Brain microvascular endothelial cell (primary cell): ENCODE measurements around the gene CD109.
A peak's percentile ranks its signal among the peaks of the same experiment; 100 is the strongest.

Source experiments
- DNase-seq: peaks from one replicate; pipeline ENCODE4 v3.0.0-alpha.2; 2020
- H3K27ac ChIP-seq: fragments of 250-450 bp; sonication (Bioruptor Pico); 2 replicates; pipeline ENCODE4 v1.5.1; 2020; ENCODE audit warnings: mild to moderate bottlenecking, moderate library complexity
- H3K27me3 ChIP-seq: fragments of 250-450 bp; sonication (Bioruptor Pico); replicated peaks from 2 replicates; pipeline ENCODE4 v1.5.1; 2020; ENCODE audit warnings: mild to moderate bottlenecking
- H3K36me3 ChIP-seq: fragments of 250-450 bp; sonication (Bioruptor Pico); replicated peaks from 2 replicates; pipeline ENCODE4 v1.5.1; 2020; ENCODE audit warnings: mild to moderate bottlenecking
- H3K4me3 ChIP-seq: 2 replicates; pipeline ENCODE4 v1.5.1; 2011; ENCODE audit warnings: low read depth, mild to moderate bottlenecking, control low read depth, low read length, moderate library complexity
- in situ Hi-C: cut with HindIII; loops from 2 replicates; pipeline ENCODE4 v1.10.0; 2017; ENCODE audit warnings: low sequenced_read_pairs, low pct_ligation_motif_present
- TF ChIP-seq, protein P1 (sequence below): IDR thresholded peaks from 2 replicates; pipeline ENCODE4 v1.5.1; 2011; ENCODE audit warnings: low read depth, mild to moderate bottlenecking, moderate library complexity, low read length, control low read depth, inconsistent platforms; ENCODE audit errors: missing control alignments

Gene CD109

DNA sequence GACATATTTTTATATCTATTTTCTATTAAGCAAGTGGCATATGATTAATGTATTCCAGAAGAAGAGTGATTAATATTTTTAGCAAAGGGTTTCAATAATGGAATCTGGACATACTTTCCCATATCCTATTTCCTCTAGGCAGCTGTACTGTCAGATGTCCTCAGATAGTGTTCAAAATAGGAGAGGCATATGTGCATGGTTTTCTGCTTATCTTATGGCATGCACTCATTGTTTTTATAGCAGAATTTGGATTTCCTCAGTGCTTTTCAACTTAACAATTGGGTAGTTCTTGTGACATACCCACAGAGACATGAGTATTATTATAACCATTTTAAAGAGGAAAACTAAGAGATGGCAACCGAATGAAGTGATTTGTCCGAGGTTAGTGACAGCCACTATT lies 29.6 kb upstream of the CD109 start:
- in situ Hi-C loops: no loop called here

DNA sequence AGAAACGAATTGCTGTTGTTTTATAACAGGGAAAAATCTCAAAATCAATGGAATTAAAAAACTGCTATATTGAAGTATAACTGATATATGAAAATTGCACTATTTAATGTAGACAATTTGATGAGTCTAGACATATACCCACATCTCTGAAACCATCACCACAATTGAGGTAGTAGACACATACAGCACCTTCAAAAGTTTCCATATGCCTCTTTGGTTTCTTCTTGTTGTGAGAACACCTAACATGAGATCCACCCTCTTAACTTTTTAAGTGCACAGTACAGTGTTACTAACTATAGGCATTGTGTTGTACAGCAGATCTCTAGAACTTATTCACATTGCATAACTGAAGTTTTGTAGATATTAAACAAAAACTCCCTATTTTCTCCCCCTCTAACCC lies 28.2 kb upstream of the CD109 start:
- in situ Hi-C loops: no loop called here
- no peak for DNase-seq
- no peak overlapping the region for H3K27ac ChIP-seq
- TF ChIP-seq, protein P1, sequence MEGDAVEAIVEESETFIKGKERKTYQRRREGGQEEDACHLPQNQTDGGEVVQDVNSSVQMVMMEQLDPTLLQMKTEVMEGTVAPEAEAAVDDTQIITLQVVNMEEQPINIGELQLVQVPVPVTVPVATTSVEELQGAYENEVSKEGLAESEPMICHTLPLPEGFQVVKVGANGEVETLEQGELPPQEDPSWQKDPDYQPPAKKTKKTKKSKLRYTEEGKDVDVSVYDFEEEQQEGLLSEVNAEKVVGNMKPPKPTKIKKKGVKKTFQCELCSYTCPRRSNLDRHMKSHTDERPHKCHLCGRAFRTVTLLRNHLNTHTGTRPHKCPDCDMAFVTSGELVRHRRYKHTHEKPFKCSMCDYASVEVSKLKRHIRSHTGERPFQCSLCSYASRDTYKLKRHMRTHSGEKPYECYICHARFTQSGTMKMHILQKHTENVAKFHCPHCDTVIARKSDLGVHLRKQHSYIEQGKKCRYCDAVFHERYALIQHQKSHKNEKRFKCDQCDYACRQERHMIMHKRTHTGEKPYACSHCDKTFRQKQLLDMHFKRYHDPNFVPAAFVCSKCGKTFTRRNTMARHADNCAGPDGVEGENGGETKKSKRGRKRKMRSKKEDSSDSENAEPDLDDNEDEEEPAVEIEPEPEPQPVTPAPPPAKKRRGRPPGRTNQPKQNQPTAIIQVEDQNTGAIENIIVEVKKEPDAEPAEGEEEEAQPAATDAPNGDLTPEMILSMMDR: no peak
- H3K4me3 ChIP-seq: no peak overlapping the region
- H3K27me3 ChIP-seq: no peaks in the 10 kb centered on the region
- H3K36me3 ChIP-seq: no peaks in the 10 kb centered on the region

More for the DNA sequence above, 29.6 kb upstream of the CD109 start:
- DNase-seq: peak; percentile 30
- TF ChIP-seq, protein P1: no peak
- no peak overlapping the region for H3K4me3 ChIP-seq
- H3K27ac ChIP-seq: no peak overlapping the region
- no peaks in the 10 kb centered on the region for H3K27me3 ChIP-seq
- H3K36me3 ChIP-seq: no peaks in the 10 kb centered on the region

DNA sequence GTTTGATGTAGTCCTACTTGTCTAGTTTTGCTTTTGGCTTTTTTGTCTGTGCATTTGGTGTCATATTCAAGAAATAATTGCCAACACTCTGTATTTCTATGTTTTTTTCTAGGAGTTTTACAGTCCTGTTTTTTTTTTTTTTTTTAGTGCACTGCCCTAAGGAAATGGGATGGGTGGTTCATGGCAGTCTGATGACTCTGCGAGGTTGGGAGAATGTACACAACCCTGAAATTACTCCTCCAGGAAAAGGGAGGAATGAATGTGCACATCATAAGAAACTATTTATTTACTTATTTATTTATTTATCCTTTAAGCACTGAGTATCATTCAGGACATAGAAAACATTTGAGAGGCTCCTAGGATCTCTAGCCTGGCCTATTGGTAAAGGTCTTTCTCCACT lies 27.0 kb upstream of the CD109 start:
- Histone ChIP-seq H3K4me3 (no peak overlapping the region), H3K27me3 (no peaks in the 10 kb centered on the region), H3K27ac (no peak overlapping the region), H3K36me3 (no peaks in the 10 kb centered on the region)
- TF ChIP-seq, protein P1: no peak
- no peak for DNase-seq
- in situ Hi-C loops: no loop called here

DNA sequence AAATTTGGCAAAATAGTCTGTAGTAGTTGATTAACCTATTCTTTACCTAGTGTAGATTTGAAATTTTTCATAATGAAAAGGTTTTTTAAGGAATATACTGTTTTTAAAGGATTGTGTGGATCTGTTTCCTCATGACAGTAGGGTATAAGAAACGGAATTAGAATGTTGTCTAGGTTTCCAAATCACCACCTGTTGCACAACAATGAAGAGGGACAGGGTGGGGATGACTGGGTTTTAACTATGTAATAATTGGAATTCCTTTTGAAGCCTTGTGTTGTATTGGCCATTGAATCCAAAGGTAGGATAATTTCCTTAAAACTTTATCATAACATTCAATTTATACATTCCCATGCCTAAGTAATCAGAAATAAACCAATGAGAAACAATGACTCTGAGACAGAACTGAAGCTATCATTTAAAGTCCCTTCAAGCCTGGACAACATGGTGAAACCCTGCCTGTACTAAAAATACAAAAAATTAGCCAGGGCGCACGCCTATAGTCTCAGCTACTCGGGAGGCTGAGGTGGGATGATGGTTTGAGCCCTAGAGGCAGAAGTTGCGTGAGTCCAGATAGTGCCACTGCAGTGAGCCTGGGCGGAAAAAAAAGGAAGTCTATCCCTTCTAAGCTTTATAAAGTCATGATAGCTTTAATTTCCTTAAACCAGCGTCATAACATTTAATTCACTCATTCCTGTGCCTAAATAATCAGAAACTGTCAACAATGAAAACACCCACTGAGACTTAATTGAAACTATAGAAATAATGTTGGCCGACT lies 23.9 kb upstream of the CD109 start:
- in situ Hi-C loops: no loop called here
- no peaks in the 10 kb centered on the region for H3K27me3 ChIP-seq
- H3K4me3 ChIP-seq: no peak overlapping the region
- TF ChIP-seq, protein P1: no peak
- DNase-seq: no peak
- no peaks in the 10 kb centered on the region for H3K36me3 ChIP-seq
- no peak overlapping the region for H3K27ac ChIP-seq

DNA sequence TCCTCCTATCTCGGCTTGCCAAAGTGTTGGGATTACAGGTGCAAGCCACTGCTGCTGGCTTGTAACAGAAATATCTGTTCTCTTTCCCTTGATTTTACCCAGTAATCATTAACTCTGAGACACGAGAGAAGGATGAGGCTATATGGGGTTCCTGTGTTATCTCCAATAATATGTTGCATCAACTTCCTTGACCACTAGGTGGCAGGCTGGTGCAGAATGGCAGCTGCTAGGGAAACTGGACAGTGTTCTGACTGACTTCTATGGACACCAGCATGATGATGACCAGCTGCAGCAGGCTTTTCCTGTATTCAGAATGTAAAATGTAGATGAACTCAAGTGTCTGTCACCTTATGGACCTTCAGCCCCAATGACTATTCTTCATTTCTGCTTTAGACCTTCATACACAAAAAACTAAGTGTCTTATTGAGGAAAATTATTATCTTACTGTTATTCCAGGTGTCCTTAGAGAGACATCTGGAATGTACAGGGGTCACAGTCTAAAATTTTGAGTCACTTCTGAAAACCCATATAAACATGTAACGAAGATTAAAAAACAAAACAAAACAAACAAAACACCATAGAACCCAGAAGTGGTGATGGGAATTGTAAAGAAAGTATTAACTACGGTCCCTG lies 20.4 kb upstream of the CD109 start:
- TF ChIP-seq, protein P1: peak; percentile 92
- peak; percentile 87 for DNase-seq
- Histone ChIP-seq H3K36me3 (no peaks in the 10 kb centered on the region), H3K27ac (no peak overlapping the region), H3K27me3 (no peaks in the 10 kb centered on the region), H3K4me3 (no peak overlapping the region)
- in situ Hi-C loops: no loop called here
